Stimulated activated CD4-positive, alpha-beta T cell treated with anti-CD3 and anti-CD28 coated beads, Interleukin-4, amount 100 ng/mL, for 1 hour (primary cell): ENCODE measurements around the gene FAM111A.
"Not testable (repeated sequence)": the region's sequence is repeated elsewhere in the genome, so short reads cannot be mapped to it uniquely, and the experiment has no call there.

Source experiments
- DNase-seq: peaks from one replicate; pipeline ENCODE4 v3.0.0-alpha.2; 2020

FAM111A gene

GRCh38 chr11:59142530-59143507 is at the start of gene FAM111A:
Gene FAM111A, plus strand, starts transcription at chr11:59142856. Its CDS starts 6,017 bp downstream, at chr11:59148873.
- DNase-seq = peak; percentile 75

GRCh38 chr11:59093576-59093975 is 49.1 kb upstream of the FAM111A start:
- DNase-seq = not testable (repeated sequence)

- DNase-seq = not testable (repeated sequence)
These were observed 47.4 kb upstream of the FAM111A start for GRCh38 chr11:59095225-59095624.

GRCh38 chr11:59095972-59096575 is 46.6 kb upstream of the FAM111A start:
- not testable (repeated sequence) for DNase-seq

GRCh38 chr11:59097113-59097708 is 45.4 kb upstream of the FAM111A start:
- DNase-seq = peak; percentile 66

- not testable (repeated sequence) for DNase-seq
These were observed 44.7 kb upstream of the FAM111A start for GRCh38 chr11:59097938-59098337.

- DNase-seq = peak; percentile 56
These were observed 40.3 kb upstream of the FAM111A start for GRCh38 chr11:59102259-59102765.

- DNase-seq = peak; percentile 51
These were observed 36.0 kb upstream of the FAM111A start, which contains the start of gene FAM111B for GRCh38 chr11:59106363-59107336. Gene FAM111B, plus strand, starts transcription at chr11:59107237. Its CDS starts 2,389 bp downstream, at chr11:59109626.

- DNase-seq = not testable (repeated sequence)
These were observed 34.9 kb upstream of the FAM111A start for GRCh38 chr11:59107721-59108120.

- no peak for DNase-seq
These were observed 30.2 kb upstream of the FAM111A start for GRCh38 chr11:59112494-59112893.

- no peak for DNase-seq
These were observed 28.3 kb upstream of the FAM111A start for GRCh38 chr11:59114344-59114743.

GRCh38 chr11:59115553-59115952 is 27.1 kb upstream of the FAM111A start:
- DNase-seq = no peak

GRCh38 chr11:59117774-59118173 is 24.9 kb upstream of the FAM111A start:
- DNase-seq = no peak

GRCh38 chr11:59119826-59120225 is 22.8 kb upstream of the FAM111A start:
- no peak for DNase-seq

- peak; percentile 89 for DNase-seq
These were observed 6.8 kb upstream of the FAM111A start for GRCh38 chr11:59135648-59136461.

- DNase-seq = not testable (repeated sequence)
These were observed 6.1 kb upstream of the FAM111A start for GRCh38 chr11:59136551-59136950.

- DNase-seq = no peak
These were observed 5.5 kb upstream of the FAM111A start for GRCh38 chr11:59137190-59137589.

- no peak for DNase-seq
These were observed 4.0 kb upstream of the FAM111A start for GRCh38 chr11:59138643-59139042.

GRCh38 chr11:59141191-59141590 is 1.5 kb upstream of the FAM111A start:
- no peak for DNase-seq

GRCh38 chr11:59141673-59142460 is 789 bp upstream of the FAM111A start:
- no peak for DNase-seq
